T-helper 9 cell (primary cell): ENCODE measurements around the gene HPSE2.
"Not testable (repeated sequence)": the region's sequence is repeated elsewhere in the genome, so short reads cannot be mapped to it uniquely, and the experiment has no call there.

Source experiments
- DNase-seq: peaks from one replicate; pipeline ENCODE4 v3.0.0-alpha.2; 2020
- total RNA-seq, 2 donors: gene quantifications; one replicate each; lab custom pipeline; 2026; lab: John Stamatoyannopoulos, UW

HPSE2 gene
- total RNA-seq, result 0 to 0.14 reads per million in 2 donors

DNA sequence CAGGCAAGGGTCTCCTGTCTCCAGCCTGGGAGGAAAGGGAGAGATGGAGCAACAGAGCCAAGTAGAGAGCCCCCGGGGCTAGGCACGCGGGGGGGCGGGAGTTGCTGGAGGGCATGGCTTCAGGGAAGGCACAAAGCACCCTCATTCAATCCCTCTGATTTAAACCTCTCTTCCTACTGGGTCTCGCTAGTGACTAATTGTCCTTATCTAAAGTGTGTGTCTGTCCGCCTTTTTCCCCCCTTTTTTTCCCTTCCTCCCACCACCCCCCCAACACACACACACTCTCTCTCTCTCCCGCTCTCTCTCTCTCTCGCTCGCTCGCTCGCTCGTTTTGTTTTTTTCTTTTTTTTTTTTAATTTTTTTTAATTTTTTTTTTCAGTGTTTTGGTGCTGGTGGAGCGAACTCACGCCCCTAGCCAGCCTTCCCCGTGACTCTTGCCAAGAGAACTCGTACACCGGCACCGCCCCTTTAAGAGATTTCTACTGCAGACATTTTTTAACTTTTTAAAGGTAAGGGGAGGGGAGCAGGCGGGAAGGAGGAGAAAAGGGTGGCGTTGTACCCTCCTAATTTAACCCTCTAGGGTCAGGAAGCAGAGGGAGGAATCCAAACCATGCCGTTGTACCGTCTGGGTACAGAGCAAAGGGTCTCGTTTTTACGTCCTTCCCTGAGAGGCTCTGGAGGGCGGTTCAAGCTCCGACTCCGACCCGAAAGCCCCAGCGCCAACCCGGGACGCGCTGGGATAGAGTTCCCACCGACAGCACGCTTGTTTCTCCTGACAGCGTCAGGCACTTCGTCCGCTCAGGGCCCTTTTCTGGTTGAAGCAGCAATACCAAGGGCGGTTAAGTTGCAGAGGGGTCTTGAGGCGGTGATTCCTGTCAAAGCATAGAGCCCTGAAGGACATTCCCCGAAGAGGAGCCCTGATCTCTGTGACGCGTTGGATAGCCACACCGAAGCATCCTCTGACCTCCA is at the start of gene HPSE2:
Gene HPSE2, minus strand, starts transcription at position 195 of the 969 bp plus-strand sequence.
- no peak for DNase-seq

DNA sequence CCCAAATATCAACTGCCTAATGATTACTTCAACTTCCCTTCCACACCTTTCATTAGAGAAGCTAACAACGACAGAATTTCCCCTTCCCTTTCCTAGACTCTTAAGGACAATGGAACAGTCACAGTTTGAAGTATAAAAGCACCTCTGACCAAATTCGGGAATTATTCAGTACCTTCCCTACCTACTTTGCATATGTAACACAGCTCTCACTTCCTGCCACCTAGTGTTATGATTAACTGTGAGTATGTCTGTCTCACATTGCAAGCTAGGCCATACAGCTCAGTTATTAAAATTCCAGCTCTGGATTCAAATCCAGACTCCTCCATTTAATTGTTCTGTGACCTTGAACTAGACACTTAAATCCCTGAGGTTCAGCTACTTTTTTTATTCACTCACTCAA is 44.8 kb upstream of the HPSE2 start:
- no peak for DNase-seq

DNA sequence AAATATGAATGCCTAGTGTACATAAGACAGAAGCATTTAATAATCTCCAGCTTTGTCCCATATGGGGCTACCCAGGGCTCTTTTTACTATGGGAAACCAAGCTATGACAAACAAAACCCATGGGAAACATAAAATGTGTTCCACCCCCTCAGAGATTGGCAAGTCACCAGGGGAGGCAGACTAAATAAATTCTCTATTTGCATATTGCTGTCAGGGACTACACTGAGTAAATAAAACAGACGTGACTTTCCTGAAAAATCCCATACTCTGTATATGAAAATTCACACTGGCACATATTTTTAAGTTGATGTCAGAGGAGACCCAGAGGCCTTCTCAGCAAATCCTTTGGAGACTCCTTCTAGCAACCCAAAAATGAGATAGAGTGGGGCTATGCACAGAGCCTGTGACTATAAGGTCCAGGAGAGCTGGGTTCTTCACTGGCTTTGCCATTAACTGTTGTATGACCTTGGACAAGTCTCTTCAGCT is 44.0 kb upstream of the HPSE2 start:
- DNase-seq, result no peak

DNA sequence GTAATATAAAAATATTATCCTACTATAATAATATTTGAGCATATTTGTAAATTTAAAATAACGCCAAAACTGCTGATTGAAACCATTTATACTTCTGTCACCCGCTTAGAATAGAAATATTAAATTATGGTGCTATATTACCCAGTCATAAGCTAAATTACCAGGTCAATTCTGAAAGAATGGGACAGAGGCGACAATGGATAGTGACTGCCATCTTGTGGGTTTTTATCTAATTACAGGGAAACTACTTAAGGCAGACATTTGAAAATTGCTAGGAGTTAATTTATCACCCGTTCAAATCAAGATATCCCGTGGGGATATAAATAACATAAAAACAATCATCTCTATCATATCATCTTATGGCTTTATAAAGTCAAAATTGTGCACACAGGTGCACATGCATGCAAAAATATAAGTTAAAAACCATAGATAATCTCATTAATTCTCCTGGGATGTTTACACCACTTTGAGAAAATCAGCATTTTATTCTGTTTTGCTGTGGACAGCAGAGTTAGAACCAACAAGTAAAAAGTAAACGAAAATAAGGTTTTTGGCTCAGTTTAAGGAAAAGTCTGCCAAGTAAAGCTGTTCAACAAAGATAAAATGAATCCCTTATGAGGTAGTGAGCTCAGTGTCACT is 41.3 kb upstream of the HPSE2 start:
- DNase-seq, result no peak

DNA sequence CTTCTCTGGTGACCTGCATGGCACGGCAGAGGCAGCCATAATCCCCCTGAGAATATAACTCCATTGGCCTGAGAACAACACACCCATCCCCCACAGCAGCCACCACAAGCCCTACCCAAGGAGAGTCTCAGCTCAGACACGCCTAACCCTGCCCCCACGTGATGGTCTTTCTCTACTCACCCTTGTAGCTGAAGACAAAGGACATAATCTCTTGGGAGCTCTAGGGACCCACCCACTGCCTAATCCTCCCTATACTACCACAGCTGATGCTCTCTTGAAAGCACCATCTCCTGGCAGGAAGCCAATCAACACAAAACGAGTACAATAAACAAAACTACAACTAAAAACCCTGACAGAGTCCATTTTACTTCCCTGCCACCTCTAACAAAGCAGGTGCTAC is 30.7 kb upstream of the HPSE2 start:
- DNase-seq, result no peak

DNA sequence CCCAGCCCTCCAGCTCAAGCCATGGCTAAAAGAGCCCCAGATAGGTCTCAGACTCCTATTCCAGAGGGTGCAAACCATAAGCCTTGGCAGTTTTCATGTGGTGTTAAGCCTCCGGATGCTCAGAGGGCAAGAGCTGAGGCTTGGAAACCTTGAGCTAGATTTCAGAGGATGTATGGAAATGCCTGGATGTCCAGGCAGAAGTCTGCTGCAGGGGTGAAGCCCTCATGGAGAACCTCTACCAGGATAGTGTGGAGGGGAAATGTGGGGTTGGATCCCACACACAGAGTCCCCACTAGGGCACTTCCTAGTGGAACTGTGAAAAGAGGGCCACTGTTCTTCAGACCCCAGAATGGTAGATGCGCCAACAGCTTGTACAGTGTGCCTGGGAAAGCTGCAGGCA is 13.2 kb upstream of the HPSE2 start:
- DNase-seq, result no peak

DNA sequence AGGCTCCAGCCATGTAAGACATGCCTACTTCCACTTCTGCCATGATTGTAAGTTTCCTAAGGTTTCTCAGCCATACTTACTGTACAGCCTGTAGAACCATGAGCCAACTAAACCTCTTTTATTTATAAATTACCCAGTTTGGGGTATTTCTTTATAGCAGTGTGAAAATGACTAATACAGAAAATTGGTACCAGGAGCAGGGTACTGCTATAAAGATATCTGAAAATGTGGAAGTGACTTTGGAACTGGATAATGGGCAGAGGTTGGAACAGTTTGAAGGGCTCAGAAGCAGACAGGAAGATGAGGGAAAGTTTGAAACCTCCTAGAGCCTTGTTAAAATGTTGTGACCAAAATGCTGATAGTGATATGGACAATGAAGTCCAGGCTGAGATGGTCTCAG is 12.2 kb upstream of the HPSE2 start:
- DNase-seq, result not testable (repeated sequence)

DNA sequence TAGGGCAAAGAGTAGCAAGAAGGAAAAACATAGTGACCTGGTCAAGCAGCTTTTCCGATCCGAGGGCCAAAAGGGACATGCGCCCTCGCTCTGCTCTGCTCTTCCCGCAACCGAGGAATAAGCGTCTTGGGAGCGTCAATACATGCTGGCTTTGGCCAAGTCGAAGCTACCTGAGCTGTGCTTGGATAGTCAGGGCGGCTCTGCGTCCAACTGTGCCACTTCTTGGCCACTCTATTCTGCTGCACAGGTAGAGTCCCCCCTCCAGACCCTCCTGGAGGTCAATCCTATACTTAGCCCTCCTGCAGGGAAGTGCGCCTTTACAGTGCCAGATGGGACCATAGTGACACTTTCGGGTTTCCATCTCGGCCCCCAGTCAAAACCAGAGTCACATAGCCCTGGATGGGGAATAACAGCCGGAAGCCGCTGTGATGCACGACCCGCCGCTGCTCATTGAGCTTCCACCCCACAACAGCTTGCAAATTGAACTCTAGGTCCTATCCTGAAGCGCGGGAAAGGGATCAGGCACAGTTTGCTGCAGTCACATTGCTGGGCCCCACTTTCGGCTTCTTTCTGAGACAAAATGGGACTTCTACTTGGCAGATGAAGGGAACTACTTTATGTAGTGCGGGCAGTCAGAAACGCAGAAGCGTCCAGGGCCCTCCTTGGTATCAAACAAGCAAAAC is 1.1 kb upstream of the HPSE2 start:
- no peak for DNase-seq

DNA sequence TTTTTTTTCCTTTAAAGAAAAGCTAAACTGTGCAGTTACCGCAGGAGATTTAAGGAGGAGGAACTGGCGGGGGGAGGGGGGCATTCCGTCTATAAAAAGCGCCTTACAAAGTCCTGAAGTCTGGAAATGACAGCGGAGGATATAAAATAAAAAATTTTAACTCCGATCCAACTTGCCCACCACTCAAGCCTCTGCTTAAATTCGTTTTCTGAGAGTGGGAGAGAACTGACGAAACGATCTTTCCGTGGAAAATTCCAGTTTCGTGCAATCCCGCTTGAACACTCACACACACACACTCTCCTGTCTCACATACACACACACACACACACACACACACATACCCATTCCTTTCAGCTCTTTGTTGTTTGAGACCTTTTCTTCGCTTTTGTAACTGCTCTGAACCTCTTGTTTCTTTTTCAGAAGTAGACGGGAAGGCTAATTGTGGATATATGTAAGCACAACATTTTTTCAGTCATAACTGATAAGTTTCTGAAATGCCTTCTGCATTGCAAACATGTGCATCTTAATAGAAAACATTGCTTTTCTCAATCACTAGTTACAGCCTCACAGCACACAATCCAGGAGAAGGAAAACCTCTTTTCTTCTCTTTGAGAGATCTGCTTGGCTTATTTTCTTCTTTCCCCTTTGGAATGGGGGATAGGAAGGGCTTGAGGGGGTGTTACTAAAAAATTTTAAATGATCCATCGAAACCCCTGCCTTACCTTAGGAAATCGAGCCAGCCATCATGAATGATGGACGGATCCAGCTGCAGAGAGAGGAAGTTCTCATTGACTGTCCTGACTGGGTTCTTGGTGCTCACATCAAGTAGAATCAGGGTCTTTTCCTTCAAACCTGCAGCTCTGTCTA is 628 bp downstream of the HPSE2 start:
- DNase-seq, result no peak

DNA sequence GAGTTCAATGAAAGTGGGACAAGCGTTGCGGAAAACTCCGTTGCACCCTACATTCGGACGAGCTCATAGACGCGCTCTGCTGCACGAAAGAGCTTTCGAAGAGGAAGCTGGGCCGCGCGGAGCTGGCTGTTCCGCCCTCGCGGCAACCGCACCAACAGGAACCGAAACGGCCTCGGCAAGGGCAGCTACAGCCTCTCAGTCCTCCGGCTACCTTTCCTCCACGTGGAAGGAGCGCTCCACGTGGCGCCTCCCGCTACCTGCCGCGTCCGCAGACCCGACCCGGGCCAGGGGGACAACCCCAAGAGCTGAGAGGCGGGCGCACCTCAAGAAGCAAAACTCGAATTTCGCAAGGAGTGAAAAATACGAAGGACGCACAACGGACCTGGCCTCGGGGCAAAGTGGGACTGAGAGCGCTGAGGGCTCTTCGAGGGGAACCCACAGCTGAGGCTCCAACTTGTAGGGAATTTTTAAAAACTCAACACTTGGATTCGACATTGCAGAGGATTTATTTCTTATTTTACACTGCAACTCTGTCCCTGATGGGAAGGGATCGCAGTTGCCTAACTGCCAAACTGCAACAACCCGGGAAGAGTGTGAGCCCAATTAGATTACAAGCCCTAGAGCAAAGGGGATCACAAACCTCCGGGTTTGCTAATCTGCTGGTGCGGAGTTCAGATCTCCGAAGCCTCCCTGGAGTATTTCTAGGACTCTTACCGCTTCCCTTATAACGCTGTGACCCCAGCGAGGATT is 1.4 kb downstream of the HPSE2 start:
- DNase-seq, result no peak

DNA sequence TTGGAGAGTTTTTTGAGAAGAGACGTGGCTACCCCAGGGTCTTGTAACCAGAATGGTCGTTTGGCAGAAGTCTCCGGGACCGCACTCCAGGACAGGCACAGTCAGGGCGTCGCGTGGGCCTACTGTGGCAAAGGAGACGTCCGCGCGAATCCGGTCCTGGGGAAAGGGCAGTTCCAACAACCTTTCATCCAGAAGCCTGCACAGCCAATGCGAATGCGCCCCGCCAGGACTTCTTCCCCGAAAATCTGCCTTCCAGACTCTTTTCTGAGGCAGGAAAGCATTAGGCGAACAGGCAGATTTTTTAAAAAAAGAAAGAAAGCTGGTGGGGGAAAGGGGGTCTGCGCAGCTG is 2.0 kb downstream of the HPSE2 start:
- no peak for DNase-seq

DNA sequence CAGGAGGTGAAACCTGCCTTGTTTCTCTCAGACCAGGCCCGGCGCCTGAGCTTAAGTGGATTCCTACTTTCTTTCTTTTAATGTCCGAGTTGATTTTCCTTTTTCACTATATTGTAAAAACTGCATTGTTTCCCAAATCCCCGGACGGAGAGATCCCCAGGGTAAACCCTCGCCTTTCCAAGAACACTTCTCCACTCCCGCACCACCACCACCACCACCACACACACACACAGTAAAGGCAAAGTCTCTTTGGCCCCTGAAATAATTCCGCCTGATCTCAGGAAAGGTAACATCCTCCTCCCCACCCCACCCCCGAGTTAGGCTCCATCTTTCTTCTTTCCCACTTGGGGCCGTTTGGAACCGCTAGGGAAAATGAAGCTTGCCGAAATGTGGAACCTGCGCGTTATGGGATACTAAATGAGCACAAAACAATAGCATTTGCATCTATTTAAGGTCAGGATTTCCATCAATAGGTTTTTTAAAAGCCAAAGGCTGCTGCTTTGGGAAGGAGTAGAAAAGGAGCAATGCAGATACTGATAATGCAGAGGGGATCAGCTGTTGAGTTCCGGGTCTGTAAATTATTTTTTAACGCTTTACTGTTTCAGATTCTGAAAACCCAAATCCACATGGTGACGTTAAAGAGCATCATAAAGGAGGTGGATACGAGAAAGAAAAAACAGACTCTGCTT is 2.5 kb downstream of the HPSE2 start:
- no peak for DNase-seq

DNA sequence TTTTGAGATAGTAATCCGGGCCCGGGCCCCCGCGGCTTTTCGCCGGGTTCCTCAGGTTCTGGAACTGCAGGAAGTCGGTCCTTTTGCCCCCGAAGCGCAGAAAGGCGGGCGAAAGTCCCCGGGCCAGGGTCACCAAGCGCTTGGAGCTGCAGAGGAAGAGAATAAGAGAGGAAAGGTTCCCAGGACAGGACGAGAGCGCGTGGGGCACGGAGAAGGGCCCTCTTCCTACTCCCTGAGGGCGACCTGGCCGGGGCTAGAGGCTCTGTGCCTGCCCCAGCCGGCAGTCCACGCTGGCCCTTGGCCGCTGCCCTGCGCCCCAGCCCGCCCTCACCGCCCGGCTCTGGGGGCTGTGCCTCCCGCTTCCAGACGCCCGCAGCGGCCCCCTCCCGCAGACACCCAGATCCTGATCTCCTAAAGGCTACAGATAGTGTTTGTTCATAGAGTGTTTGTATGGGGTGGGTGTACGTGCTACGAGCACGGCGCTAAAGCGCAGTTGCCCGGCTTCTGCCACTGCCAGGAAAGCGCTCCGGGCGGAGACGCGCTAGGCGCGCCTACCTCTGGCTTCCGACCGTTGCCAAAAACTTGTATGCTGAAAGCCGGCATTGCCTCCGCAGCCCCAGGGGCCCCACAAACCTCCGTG is 3.2 kb downstream of the HPSE2 start:
- no peak for DNase-seq

DNA sequence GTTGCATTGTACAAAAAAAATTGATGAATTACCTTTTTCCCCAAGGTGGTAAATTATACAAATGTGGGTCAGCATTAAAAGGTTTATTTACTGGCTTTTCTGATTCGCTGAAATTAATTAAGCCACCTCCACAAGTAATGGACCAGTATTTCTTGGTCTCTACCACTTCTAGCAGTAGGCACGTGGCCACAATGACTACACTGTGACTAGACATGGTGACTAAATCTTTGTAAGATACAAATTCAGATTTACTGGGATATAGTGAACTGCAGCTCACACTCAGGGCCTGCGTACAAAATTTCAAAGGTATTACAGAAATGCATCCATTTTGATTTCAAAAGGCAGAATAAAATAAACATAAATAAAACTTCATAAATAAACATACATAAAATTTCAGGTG is 10.9 kb downstream of the HPSE2 start:
- DNase-seq, result no peak

DNA sequence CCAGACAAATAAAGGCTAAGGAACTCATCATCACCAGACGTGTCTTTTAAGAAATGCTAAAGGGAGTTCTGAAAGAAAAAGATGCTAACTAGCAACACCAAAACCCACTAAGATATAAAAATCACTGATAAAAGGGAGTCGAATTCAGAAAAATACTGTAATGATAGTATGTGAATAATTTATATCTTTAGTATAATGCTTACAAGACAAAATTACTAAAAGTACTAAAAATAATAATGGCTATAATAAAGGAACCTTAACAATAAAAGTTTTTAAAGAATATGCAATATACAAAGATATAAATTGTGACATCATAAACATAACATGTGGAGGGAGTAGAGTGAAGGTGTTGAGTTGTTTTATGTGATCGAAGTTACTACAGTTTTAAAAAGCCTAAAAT is 28.3 kb downstream of the HPSE2 start:
- DNase-seq, result no peak

DNA sequence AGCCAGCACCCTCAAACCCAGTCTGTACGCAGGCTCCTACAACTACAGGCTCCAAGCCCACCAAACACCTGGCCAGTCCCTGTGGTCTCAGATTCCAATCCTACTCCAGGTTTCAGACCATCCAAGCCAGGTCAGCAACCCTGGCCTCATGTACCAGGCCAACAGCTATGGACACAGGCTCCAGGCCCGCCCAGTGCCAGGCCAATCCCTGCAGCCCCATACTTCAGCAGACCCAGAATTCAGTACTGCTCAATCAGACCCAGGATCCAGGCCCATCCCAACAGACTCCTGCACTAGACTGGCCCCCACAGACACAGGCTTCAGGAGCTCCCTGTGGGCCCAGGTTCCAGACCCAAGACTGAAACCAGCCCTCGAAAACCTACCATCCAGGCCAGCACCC is 32.3 kb downstream of the HPSE2 start:
- DNase-seq, result no peak

DNA sequence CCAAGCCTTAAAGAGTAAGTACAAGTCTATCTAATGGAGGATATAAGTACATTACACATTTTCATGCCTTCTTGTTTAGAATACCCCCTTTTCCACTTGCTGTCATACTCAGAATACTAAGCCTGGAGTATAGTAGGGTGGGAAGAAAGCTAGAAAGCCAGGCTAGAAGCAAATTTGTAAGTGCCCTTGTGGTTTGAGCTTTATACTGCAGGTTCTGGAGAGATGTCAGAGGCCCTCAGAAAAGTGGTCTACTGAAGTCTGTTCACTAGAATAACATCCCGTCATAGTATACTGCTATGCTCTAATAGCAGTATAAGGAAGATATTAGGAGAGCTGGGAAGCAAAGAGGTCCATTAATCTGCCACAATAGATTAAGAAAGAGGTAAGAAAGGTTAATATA is 62.7 kb downstream of the HPSE2 start:
- DNase-seq, result no peak

DNA sequence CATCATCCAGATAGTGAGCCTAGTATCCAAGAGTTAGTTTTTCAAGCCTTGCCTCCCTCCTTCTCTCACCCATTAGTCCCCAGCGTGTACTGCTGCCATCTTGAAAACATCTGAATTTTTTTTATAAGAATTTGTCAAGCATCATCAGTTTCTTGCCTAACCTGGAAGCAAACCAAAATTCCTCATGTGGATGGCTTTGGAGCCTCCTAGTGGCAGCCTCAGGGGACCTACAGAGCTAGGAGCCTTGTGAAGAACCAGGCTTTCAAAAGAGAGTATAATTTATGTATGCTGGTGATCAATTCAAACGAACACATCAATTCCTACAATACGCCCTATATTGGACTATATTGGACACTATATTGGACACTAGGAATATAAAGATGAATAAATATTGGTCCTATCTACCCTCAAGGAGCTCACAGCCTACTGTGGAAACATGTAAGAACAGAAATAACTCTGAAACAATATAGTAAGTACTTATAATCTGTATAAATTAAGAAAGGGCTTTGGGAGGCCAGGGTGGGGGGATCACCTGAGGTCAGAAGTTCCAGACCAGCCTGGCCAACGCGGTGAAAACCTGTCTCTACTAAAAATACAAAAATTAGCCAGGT is 63.4 kb downstream of the HPSE2 start:
- no peak for DNase-seq

DNA sequence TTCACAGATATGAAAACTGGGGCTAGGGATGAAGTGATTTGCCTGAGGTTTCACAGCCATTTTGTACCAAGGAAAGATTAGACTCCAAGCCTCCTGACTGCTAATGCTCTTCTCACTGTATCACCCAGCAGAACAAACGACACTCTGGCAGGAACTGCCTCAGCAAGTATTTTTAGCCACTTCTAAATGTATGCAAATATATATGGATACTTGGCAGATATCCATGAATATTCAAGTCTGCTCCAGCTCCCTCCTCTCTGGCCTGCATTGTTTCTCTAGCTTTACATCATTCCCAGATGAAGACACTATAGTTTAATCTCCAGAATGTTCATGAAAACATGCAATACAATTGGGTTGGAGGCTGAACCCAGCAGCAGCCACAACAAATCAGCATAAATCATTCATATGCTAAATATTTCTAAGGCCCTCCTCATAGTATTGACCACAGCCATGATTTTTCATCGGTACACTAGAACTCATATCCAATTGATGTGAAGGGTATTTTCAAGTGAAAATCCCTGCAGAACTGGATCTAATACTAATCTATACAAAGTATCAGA is 65.5 kb downstream of the HPSE2 start:
- no peak for DNase-seq

DNA sequence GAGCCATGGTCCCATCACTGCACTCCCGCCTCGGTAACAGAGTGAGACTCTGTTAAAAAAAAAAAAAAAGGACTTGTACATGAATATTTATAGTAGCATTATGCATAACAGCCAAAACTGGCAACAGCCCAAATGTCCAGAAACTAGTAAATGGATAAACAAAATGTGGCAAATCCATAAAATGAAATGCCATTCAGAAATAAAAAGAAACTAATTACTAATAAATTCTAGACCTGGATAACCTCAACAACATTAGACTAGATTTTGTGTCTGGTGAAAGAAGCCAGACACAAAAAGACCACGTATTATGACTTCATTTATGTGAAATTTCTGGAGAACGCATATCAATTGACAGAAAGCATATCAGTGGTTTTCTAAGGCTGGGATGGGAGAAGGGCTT is 74.5 kb downstream of the HPSE2 start:
- DNase-seq, result no peak
